Panc1 (cell line): ENCODE data around the gene BCAS3.

ENCODE experiments used
- CTCF ChIP-seq: fragments of 450-650 bp; IDR thresholded peaks from 2 replicates; pipeline ENCODE4 v1.5.1; 2017; ENCODE audit warnings: mild to moderate bottlenecking
- POLR2AphosphoS5 ChIP-seq: IDR thresholded peaks from 2 replicates; pipeline ENCODE4 v1.6.1; 2012; ENCODE audit warnings: mild to moderate bottlenecking, low read depth, low read length, moderate library complexity
- SIN3A ChIP-seq: IDR thresholded peaks from 2 replicates; pipeline ENCODE4 v1.6.1; 2012; ENCODE audit warnings: low read depth, mild to moderate bottlenecking, low read length, moderate library complexity, borderline replicate concordance; ENCODE audit not compliant: insufficient read depth
- TF ChIP-seq, protein P1 (sequence below), 2 experiments: IDR thresholded peaks; 2 replicates each; pipeline ENCODE4 v1.6.1; 2011 to 2012; ENCODE audit warnings: low read depth in 2 of 2, control low read depth in 1 of 2, low read length in 1 of 2, mild to moderate bottlenecking in 1 of 2, moderate library complexity in 1 of 2; ENCODE audit not compliant: insufficient read depth in 1 of 2

- TF ChIP-seq CTCF (peak; percentile 21), POLR2AphosphoS5 (no peak), SIN3A (no peak)
- TF ChIP-seq, protein P1, sequence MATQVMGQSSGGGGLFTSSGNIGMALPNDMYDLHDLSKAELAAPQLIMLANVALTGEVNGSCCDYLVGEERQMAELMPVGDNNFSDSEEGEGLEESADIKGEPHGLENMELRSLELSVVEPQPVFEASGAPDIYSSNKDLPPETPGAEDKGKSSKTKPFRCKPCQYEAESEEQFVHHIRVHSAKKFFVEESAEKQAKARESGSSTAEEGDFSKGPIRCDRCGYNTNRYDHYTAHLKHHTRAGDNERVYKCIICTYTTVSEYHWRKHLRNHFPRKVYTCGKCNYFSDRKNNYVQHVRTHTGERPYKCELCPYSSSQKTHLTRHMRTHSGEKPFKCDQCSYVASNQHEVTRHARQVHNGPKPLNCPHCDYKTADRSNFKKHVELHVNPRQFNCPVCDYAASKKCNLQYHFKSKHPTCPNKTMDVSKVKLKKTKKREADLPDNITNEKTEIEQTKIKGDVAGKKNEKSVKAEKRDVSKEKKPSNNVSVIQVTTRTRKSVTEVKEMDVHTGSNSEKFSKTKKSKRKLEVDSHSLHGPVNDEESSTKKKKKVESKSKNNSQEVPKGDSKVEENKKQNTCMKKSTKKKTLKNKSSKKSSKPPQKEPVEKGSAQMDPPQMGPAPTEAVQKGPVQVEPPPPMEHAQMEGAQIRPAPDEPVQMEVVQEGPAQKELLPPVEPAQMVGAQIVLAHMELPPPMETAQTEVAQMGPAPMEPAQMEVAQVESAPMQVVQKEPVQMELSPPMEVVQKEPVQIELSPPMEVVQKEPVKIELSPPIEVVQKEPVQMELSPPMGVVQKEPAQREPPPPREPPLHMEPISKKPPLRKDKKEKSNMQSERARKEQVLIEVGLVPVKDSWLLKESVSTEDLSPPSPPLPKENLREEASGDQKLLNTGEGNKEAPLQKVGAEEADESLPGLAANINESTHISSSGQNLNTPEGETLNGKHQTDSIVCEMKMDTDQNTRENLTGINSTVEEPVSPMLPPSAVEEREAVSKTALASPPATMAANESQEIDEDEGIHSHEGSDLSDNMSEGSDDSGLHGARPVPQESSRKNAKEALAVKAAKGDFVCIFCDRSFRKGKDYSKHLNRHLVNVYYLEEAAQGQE (IDR thresholded peaks at IDR 0.05; ENCODE audit: insufficient read depth in 1 of 2, low read depth in 2 of 2, low read length in 1 of 2): no peak
These were observed 527.8 kb downstream of the BCAS3 start for GRCh38 chr17:61205401-61205800.
